ENCODE data around the gene DSC3. TPM values are rescaled to one million over a fixed set of nuclear protein-coding genes. Genes with fewer than 3 reads are reported as not detected.

DSC3 gene
- total and polyA plus RNA-seq, 2 donors (not counting 3 experiments of a cell fraction or from before 2014, with no cell fraction given) = 0.04 to 0.18 TPM

GRCh38 chr18:31057917-31058316, 15.4 kb upstream of the DSC3 start:
- no peak for TF ChIP-seq GATA2 (IDR thresholded peaks at IDR 0.05; ENCODE audit: insufficient read depth, insufficient read length, low read depth, low read length)

GRCh38 chr18:31057051-31057450, 14.5 kb upstream of the DSC3 start:
- dilution Hi-C loops (cut with MboI; ENCODE audit: extremely low pct_ligation_motif_present, low sequenced_read_pairs) (no loop called here), intact Hi-C loops (cut with micrococcal nuclease) (no loop called here)
- H3K79me2 ChIP-seq (ENCODE audit: control insufficient read depth, insufficient read depth, low read length) = no peaks in the 10 kb centered on the region
- H2AFZ ChIP-seq (ENCODE audit: low read depth, low read length) = no peak overlapping the region
- DNase-seq (ENCODE audit: low read depth, low spot score) = no peak
- H3K27me3 ChIP-seq (ENCODE audit: control insufficient read depth in 2 of 2, insufficient read depth in 2 of 2, low read length in 2 of 2) = no peaks in the 10 kb centered on the region
- no TSS peak for BruUV-seq (replicated peaks)
- ChIA-PET CTCF (no interaction called here), POLR2A (no interaction called here)
- no peak overlapping the region for H3K4me3 ChIP-seq (replicated peaks in 1 of 3; ENCODE audit: insufficient read depth in 1 of 3, low read depth in 1 of 3, low read length in 3 of 3)
- H3K9me3 ChIP-seq (replicated peaks; ENCODE audit: control insufficient read depth, insufficient read depth, low read length) = no peaks in the 10 kb centered on the region
- H3K9me1 ChIP-seq (replicated peaks; ENCODE audit: control insufficient read depth, extremely low read depth, insufficient read depth, low read length) = no peaks in the 10 kb centered on the region
- no peak for TF ChIP-seq POLR2A (IDR thresholded peaks at IDR 0.05; ENCODE audit: low read depth, low read length)
- no peak for TF ChIP-seq MYC (IDR thresholded peaks at IDR 0.05; ENCODE audit: low read depth, low read length)
- TF ChIP-seq EZH2 (IDR thresholded peaks at IDR 0.05; ENCODE audit: borderline replicate concordance, low read depth, low read length, severe bottlenecking) = no peak
- TF ChIP-seq MAX (IDR thresholded peaks at IDR 0.05; ENCODE audit: insufficient read depth, insufficient read length) = no peak
- no peak for TF ChIP-seq FOS (IDR thresholded peaks at IDR 0.05; ENCODE audit: borderline replicate concordance, insufficient read depth, low read length)
- no peak for TF ChIP-seq POLR2AphosphoS5 (IDR thresholded peaks at IDR 0.05; ENCODE audit: insufficient read depth, low read depth, low read length)
- no peak for TF ChIP-seq GATA2 (IDR thresholded peaks at IDR 0.05; ENCODE audit: insufficient read depth, insufficient read length, low read depth, low read length)
- no peaks in the 10 kb centered on the region for H4K20me1 ChIP-seq (replicated peaks; ENCODE audit: control insufficient read depth, extremely low read depth, insufficient read depth, low read length)
- no peak overlapping the region for H3K27ac ChIP-seq (ENCODE audit: insufficient read depth, low read depth, low read length)
- H3K9ac ChIP-seq (replicated peaks; ENCODE audit: extremely low read depth, insufficient read depth, low read length) = no peak overlapping the region
- H3K36me3 ChIP-seq (ENCODE audit: control insufficient read depth in 2 of 2, extremely low read depth in 1 of 2, insufficient read depth in 2 of 2, low read length in 2 of 2) = no peaks in the 10 kb centered on the region
- no peaks in the 10 kb centered on the region for H3K4me1 ChIP-seq (ENCODE audit: control insufficient read depth, extremely low read depth, insufficient read depth, low read length)
- no peak overlapping the region for H3K4me2 ChIP-seq (ENCODE audit: insufficient read depth, low read length)
- FAIRE-seq = no peak

More at GRCh38 chr18:31057917-31058316, 15.4 kb upstream of the DSC3 start:
- H3K4me1 ChIP-seq (ENCODE audit: control insufficient read depth, extremely low read depth, insufficient read depth, low read length) = no peaks in the 10 kb centered on the region
- H2AFZ ChIP-seq (ENCODE audit: low read depth, low read length) = no peak overlapping the region
- dilution Hi-C loops (cut with MboI; ENCODE audit: extremely low pct_ligation_motif_present, low sequenced_read_pairs) (no loop called here), intact Hi-C loops (cut with micrococcal nuclease) (no loop called here)
- BruUV-seq (replicated peaks) = no TSS peak
- no peak overlapping the region for H3K4me2 ChIP-seq (ENCODE audit: insufficient read depth, low read length)
- H3K9ac ChIP-seq (replicated peaks; ENCODE audit: extremely low read depth, insufficient read depth, low read length) = no peak overlapping the region
- no peak overlapping the region for H3K4me3 ChIP-seq (replicated peaks in 1 of 3; ENCODE audit: insufficient read depth in 1 of 3, low read depth in 1 of 3, low read length in 3 of 3)
- FAIRE-seq (no peak), DNase-seq (ENCODE audit: low read depth, low spot score) (no peak)
- no peaks in the 10 kb centered on the region for H3K27me3 ChIP-seq (ENCODE audit: control insufficient read depth in 2 of 2, insufficient read depth in 2 of 2, low read length in 2 of 2)
- H3K9me1 ChIP-seq (replicated peaks; ENCODE audit: control insufficient read depth, extremely low read depth, insufficient read depth, low read length) = no peaks in the 10 kb centered on the region
- CTCF ChIA-PET = no interaction called here
- H3K27ac ChIP-seq (ENCODE audit: insufficient read depth, low read depth, low read length) = no peak overlapping the region
- H4K20me1 ChIP-seq (replicated peaks; ENCODE audit: control insufficient read depth, extremely low read depth, insufficient read depth, low read length) = no peaks in the 10 kb centered on the region
- H3K9me3 ChIP-seq (replicated peaks; ENCODE audit: control insufficient read depth, insufficient read depth, low read length) = no peaks in the 10 kb centered on the region
- H3K79me2 ChIP-seq (ENCODE audit: control insufficient read depth, insufficient read depth, low read length) = no peaks in the 10 kb centered on the region
- no peaks in the 10 kb centered on the region for H3K36me3 ChIP-seq (ENCODE audit: control insufficient read depth in 2 of 2, extremely low read depth in 1 of 2, insufficient read depth in 2 of 2, low read length in 2 of 2)
- POLR2A ChIA-PET = no interaction called here
